ENCODE data around the gene PGM2L1. TPM values are rescaled to one million over a fixed set of nuclear protein-coding genes. Genes with fewer than 3 reads are reported as not detected.

PGM2L1 gene
- total RNA-seq (2021), result 7.3 and 7.8 TPM in 2 replicates
- Bru-seq, nascent RNA, result percentile 63 among the genes with signal in this experiment
- percentile 71 among the genes with signal in this experiment for BruChase-seq, experiment 1, labeled RNA remaining after a 2-hour chase
- BruChase-seq, experiment 2, labeled RNA remaining after a 6-hour chase, result percentile 63 among the genes with signal in this experiment
- long read RNA-seq, full-length matches to known transcripts, result 7 of 13 reads
- long read RNA-seq, partial matches to known transcripts, result 0 of 13 reads
- long read RNA-seq, other reads (novel, unspliced or antisense), result 6 of 13 reads

- no peaks in the 10 kb centered on the region for H4K20me1 ChIP-seq (ENCODE audit: insufficient read depth)
- H3K9me3 ChIP-seq (ENCODE audit: insufficient read depth, low read depth), result no peaks in the 10 kb centered on the region
- ChIA-PET POLR2A (ENCODE audit: unreplicated experiment) (interaction anchor here (0.5 to 1.2 kb wide), 7 partner anchors 17 to 1091 kb away, joined by 3 to 9 read pairs (median 3); partner anchors contain the start of genes ARHGEF17 and LIPT2), CTCF (interaction anchor here (0.7 kb wide), 1 partner anchor 454 kb away, joined by 5 read pairs; no protein-coding TSS in a partner anchor)
- peaks cover 14% of the 10 kb centered on the region for H3K4me1 ChIP-seq (replicated peaks; ENCODE audit: insufficient read depth)
- H2AFZ ChIP-seq, result peak within 1 kb of the TSS; percentile 98
- peak within 1 kb of the TSS; percentile 76 for H3K4me3 ChIP-seq
- H3K36me3 ChIP-seq (ENCODE audit: low read depth), result no peaks in the 10 kb centered on the region
- no peak for TF ChIP-seq EZH2 (IDR thresholded peaks at IDR 0.05; ENCODE audit: low read depth)
- TF ChIP-seq CTCF (conservative IDR thresholded peaks at IDR 0.05), result no peak
- TSS peak; percentile 97 for BruUV-seq (replicated peaks)
- no peaks in the 10 kb centered on the region for H3K27me3 ChIP-seq (ENCODE audit: insufficient read depth, low read depth)
- peak within 1 kb of the TSS; percentile 90 for H3K4me2 ChIP-seq
- no peaks in the 10 kb centered on the region for H3F3A ChIP-seq (ENCODE audit: insufficient read depth, low read depth)
- peak; percentile 91 to 95 for DNase-seq
- peak within 1 kb of the TSS; percentile 37 for H3K27ac ChIP-seq
- intact Hi-C loops (cut with micrococcal nuclease; ENCODE audit: unreplicated experiment), result loop anchor here (2.0 to 5.0 kb wide), 3 partner anchors 18 to 194 kb away; partner anchors contain the start of gene POLD3
- H3K79me2 ChIP-seq (ENCODE audit: low read depth), result no peaks in the 10 kb centered on the region
- H3K9me2 ChIP-seq (ENCODE audit: insufficient read depth), result no peaks in the 10 kb centered on the region
These were observed at the start of gene PGM2L1 for GRCh38 chr11:74398244-74399159. Gene PGM2L1, minus strand, starts transcription at chr11:74398433. Its CDS starts 272 bp downstream, at chr11:74398161.

GRCh38 chr11:74447720-74448119 lies 49.5 kb upstream of the PGM2L1 start:
- no peaks in the 10 kb centered on the region for H3K27me3 ChIP-seq (ENCODE audit: insufficient read depth, low read depth)
- H4K20me1 ChIP-seq (ENCODE audit: insufficient read depth), result no peaks in the 10 kb centered on the region
- peaks cover 3% of the 10 kb centered on the region; the same call in 1 of the 2 replicates for H3K4me1 ChIP-seq (replicated peaks; ENCODE audit: insufficient read depth)
- no peak for TF ChIP-seq CTCF (conservative IDR thresholded peaks at IDR 0.05)
- no peak for TF ChIP-seq EZH2 (IDR thresholded peaks at IDR 0.05; ENCODE audit: low read depth)
- H2AFZ ChIP-seq, result no peak overlapping the region
- intact Hi-C loops (cut with micrococcal nuclease; ENCODE audit: unreplicated experiment), result loop anchor here (2.0 kb wide), 1 partner anchor 483 kb away; no protein-coding TSS in a partner anchor
- H3K27ac ChIP-seq, result no peak overlapping the region
- ChIA-PET CTCF (interaction anchor here (0.6 kb wide), 1 partner anchor 192 kb away, joined by 3 read pairs; no protein-coding TSS in a partner anchor), POLR2A (ENCODE audit: unreplicated experiment) (no interaction called here)
- peak in 1 of 2 experiments; percentile 20 for DNase-seq
- H3K9me3 ChIP-seq (ENCODE audit: insufficient read depth, low read depth), result no peaks in the 10 kb centered on the region
- H3K36me3 ChIP-seq (ENCODE audit: low read depth), result no peaks in the 10 kb centered on the region
- no peak overlapping the region for H3K4me2 ChIP-seq
- H3F3A ChIP-seq (ENCODE audit: insufficient read depth, low read depth), result no peaks in the 10 kb centered on the region
- H3K79me2 ChIP-seq (ENCODE audit: low read depth), result no peaks in the 10 kb centered on the region
- H3K4me3 ChIP-seq, result no peak overlapping the region
- BruUV-seq (replicated peaks), result no TSS peak
- no peaks in the 10 kb centered on the region for H3K9me2 ChIP-seq (ENCODE audit: insufficient read depth)

- peak in 1 of 2 experiments; percentile 10 for DNase-seq
- Histone ChIP-seq H3K4me1 (replicated peaks; ENCODE audit: insufficient read depth) (peaks cover 7% of the 10 kb centered on the region; the same call in 1 of the 2 replicates), H3K4me3 (no peak overlapping the region), H2AFZ (no peak overlapping the region), H3K27me3 (ENCODE audit: insufficient read depth, low read depth) (no peaks in the 10 kb centered on the region), H3K79me2 (ENCODE audit: low read depth) (no peaks in the 10 kb centered on the region), H3K4me2 (no peak overlapping the region), H4K20me1 (ENCODE audit: insufficient read depth) (no peaks in the 10 kb centered on the region), H3K9me2 (ENCODE audit: insufficient read depth) (no peaks in the 10 kb centered on the region), H3K27ac (no peak overlapping the region), H3K36me3 (ENCODE audit: low read depth) (no peaks in the 10 kb centered on the region), H3K9me3 (ENCODE audit: insufficient read depth, low read depth) (no peaks in the 10 kb centered on the region), H3F3A (ENCODE audit: insufficient read depth, low read depth) (no peaks in the 10 kb centered on the region)
- no peak for TF ChIP-seq CTCF (conservative IDR thresholded peaks at IDR 0.05)
- no peak for TF ChIP-seq EZH2 (IDR thresholded peaks at IDR 0.05; ENCODE audit: low read depth)
- no TSS peak for BruUV-seq (replicated peaks)
- intact Hi-C loops (cut with micrococcal nuclease; ENCODE audit: unreplicated experiment), result no loop called here
- ChIA-PET CTCF (no interaction called here), POLR2A (ENCODE audit: unreplicated experiment) (no interaction called here)
These were observed 48.3 kb upstream of the PGM2L1 start for GRCh38 chr11:74446532-74446938.
